Activated CD4-positive, alpha-beta T cell treated with anti-CD3 and anti-CD28 coated beads, Interleukin-2, amount 50 U/mL, for 48 hours (primary cell): ENCODE measurements around the gene MEIOC.

Experiments used
- DNase-seq, 2 experiments: peaks; one replicate each; pipeline ENCODE4 v3.0.0-alpha.2; 2020

The MEIOC gene

DNA sequence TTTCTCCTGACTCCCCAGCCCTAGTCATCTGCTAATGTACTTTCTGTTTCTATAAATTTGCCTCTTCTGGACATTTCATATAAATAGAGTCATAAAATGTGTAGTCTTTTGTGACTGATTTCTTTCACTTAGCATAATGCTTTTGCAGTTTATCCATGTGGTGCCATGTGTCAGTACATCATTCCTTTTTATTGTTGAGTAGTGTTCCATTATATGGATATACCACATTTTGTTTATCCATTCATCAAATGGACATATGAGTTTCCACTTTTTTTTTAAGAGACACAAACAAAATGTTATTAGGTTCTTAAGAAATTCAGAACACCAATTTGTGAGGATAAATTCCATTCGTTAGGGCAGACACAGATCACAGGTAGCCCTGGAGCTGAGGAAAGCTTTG, 63.2 kb downstream of the MEIOC start:
- DNase-seq: no peak

DNA sequence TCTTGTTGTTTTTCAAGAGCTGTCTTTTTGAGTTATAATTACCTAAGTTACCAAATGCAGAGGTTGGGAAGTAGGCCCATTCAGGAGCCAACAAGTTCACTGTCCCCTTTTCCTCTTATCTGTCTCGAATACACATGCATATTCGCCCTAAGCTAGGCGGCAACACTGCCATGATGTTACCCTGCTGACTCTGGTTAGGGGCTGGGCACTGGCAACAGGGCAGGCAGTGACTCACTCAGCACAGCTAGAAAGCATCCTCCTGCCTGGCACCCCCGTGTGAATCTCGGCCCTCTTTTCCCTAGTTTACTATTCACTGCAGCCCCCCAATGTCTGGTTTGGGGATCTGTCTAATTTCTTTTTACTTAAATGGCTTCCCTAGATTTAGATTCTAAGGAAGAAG, 66.0 kb downstream of the MEIOC start:
- no peak for DNase-seq
